H9 (cell line): Measurements from ENCODE around the gene IQGAP2. TPM values are rescaled to one million over a fixed set of nuclear protein-coding genes. Genes with fewer than 3 reads are reported as not detected.

ENCODE experiments used
- DNase-seq: peaks from one replicate; pipeline ENCODE4 v3.0.0-alpha.2; 2017
- H2AFZ ChIP-seq: one replicate; pipeline ENCODE4 v1.6.1; 2013; ENCODE audit warnings: mild to moderate bottlenecking, low read length, control low read depth, moderate library complexity
- H2AK5ac ChIP-seq: 2 replicates; pipeline ENCODE4 v1.6.1; 2013; ENCODE audit warnings: low read length, control low read depth, mixed read lengths; ENCODE audit not compliant: insufficient read length
- H2BK120ac ChIP-seq: one replicate; pipeline ENCODE4 v1.6.1; 2013; ENCODE audit warnings: low read depth, mild to moderate bottlenecking, low read length, control low read depth, inconsistent platforms; ENCODE audit not compliant: poor library complexity, severe bottlenecking
- H2BK12ac ChIP-seq: 2 replicates; pipeline ENCODE4 v1.6.1; 2013; ENCODE audit warnings: low read length, control low read depth, mixed read lengths, low read depth; ENCODE audit not compliant: insufficient read length
- H2BK15ac ChIP-seq: 2 replicates; pipeline ENCODE4 v1.6.1; 2013; ENCODE audit warnings: low read depth, low read length, control low read depth
- H2BK20ac ChIP-seq: one replicate; pipeline ENCODE4 v1.6.1; 2013; ENCODE audit warnings: low read depth, mild to moderate bottlenecking, low read length, control low read depth, inconsistent platforms; ENCODE audit not compliant: poor library complexity, severe bottlenecking
- H2BK5ac ChIP-seq: 2 replicates; pipeline ENCODE4 v1.6.1; 2013; ENCODE audit warnings: low read length, control low read depth, mixed read lengths; ENCODE audit not compliant: insufficient read length
- H3K14ac ChIP-seq: 2 replicates; pipeline ENCODE4 v1.6.1; 2013; ENCODE audit warnings: low read length, control low read depth; ENCODE audit not compliant: insufficient read depth
- H3K18ac ChIP-seq: 2 replicates; pipeline ENCODE4 v1.6.1; 2013; ENCODE audit warnings: low read depth, mild to moderate bottlenecking, mixed read lengths, low read length, control low read depth; ENCODE audit not compliant: insufficient read length
- H3K23ac ChIP-seq: 2 replicates; pipeline ENCODE4 v1.6.1; 2013; ENCODE audit warnings: low read length, control low read depth, mixed read lengths, low read depth; ENCODE audit not compliant: insufficient read length
- H3K23me2 ChIP-seq: 2 replicates; pipeline ENCODE4 v1.6.1; 2013; ENCODE audit warnings: low read depth, mild to moderate bottlenecking, mixed read lengths, low read length, control low read depth; ENCODE audit not compliant: insufficient read length, poor library complexity, severe bottlenecking
- H3K27ac ChIP-seq: 2 replicates; pipeline ENCODE4 v1.5.1; 2013; ENCODE audit warnings: low read length, control low read depth, mixed read lengths, low read depth; ENCODE audit not compliant: insufficient read length
- H3K27me3 ChIP-seq: 2 replicates; pipeline ENCODE4 v1.6.1; 2013; ENCODE audit warnings: low read length, control low read depth, inconsistent platforms; ENCODE audit not compliant: insufficient read depth
- H3K4ac ChIP-seq: 2 replicates; pipeline ENCODE4 v1.6.1; 2013; ENCODE audit warnings: low read depth, mild to moderate bottlenecking, control low read depth, inconsistent platforms, low read length, moderate library complexity
- H3K4me1 ChIP-seq: 2 replicates; pipeline ENCODE4 v1.6.1; 2013; ENCODE audit warnings: low read length, control low read depth, inconsistent platforms; ENCODE audit not compliant: insufficient read depth
- H3K4me2 ChIP-seq: 2 replicates; pipeline ENCODE4 v1.6.1; 2013; ENCODE audit warnings: low read length, control low read depth, mixed read lengths; ENCODE audit not compliant: insufficient read length, insufficient read depth
- H3K56ac ChIP-seq: 2 replicates; pipeline ENCODE4 v1.6.1; 2013; ENCODE audit warnings: low read depth, mild to moderate bottlenecking, mixed read lengths, low read length, control low read depth; ENCODE audit not compliant: insufficient read length
- H3K79me1 ChIP-seq: 2 replicates; pipeline ENCODE4 v1.6.1; 2013; ENCODE audit warnings: low read depth, mild to moderate bottlenecking, moderate library complexity, low read length, control low read depth, inconsistent platforms; ENCODE audit not compliant: insufficient read depth, poor library complexity, severe bottlenecking
- H3K79me2 ChIP-seq: 2 replicates; pipeline ENCODE4 v1.6.1; 2013; ENCODE audit warnings: low read length, control low read depth, inconsistent platforms; ENCODE audit not compliant: insufficient read depth
- H3K9ac ChIP-seq: 2 replicates; pipeline ENCODE4 v1.6.1; 2013; ENCODE audit warnings: low read length, control low read depth, mixed read lengths; ENCODE audit not compliant: insufficient read length; ENCODE audit errors: extremely low read depth
- H3K9me3 ChIP-seq: one replicate; pipeline ENCODE4 v1.6.1; 2013; ENCODE audit warnings: low read depth, low read length, inconsistent platforms; ENCODE audit not compliant: control insufficient read depth
- H3T11ph ChIP-seq: one replicate; pipeline ENCODE4 v1.6.1; 2013; ENCODE audit warnings: mild to moderate bottlenecking, low read length, control low read depth, inconsistent platforms
- H4K20me1 ChIP-seq: one replicate; pipeline ENCODE4 v1.6.1; 2013; ENCODE audit not compliant: control insufficient read depth, insufficient read length, insufficient read depth
- H4K5ac ChIP-seq: 2 replicates; pipeline ENCODE4 v1.6.1; 2013; ENCODE audit warnings: low read depth, mild to moderate bottlenecking, mixed read lengths, low read length, control low read depth; ENCODE audit not compliant: insufficient read length
- H4K8ac ChIP-seq: replicated peaks from 2 replicates; pipeline ENCODE4 v1.6.1; 2013; ENCODE audit warnings: low read length, control low read depth, mixed read lengths, low read depth; ENCODE audit not compliant: insufficient read length
- H4K91ac ChIP-seq: 2 replicates; pipeline ENCODE4 v1.6.1; 2013; ENCODE audit warnings: low read depth, mild to moderate bottlenecking, moderate library complexity, mixed read lengths, low read length, control low read depth; ENCODE audit not compliant: insufficient read length
- H3K27ac Mint-ChIP-seq, 3 experiments: 2 replicates in 2 of 3; 3 replicates in 1 of 3; pipeline ENCODE4 v1.8.0; 2020 to 2021; ENCODE audit warnings: mixed read lengths in 3 of 3, mild to moderate bottlenecking in 1 of 3, moderate library complexity in 1 of 3
- H3K27me3 Mint-ChIP-seq: 2 replicates; pipeline ENCODE4 v1.8.0; 2021; ENCODE audit warnings: low read depth, mild to moderate bottlenecking, moderate library complexity, mixed read lengths
- H3K36me3 Mint-ChIP-seq, 3 experiments: 2 replicates in 2 of 3; 3 replicates in 1 of 3; pipeline ENCODE4 v1.8.0; 2020 to 2021; ENCODE audit warnings: low read depth in 3 of 3, mixed read lengths in 3 of 3; ENCODE audit not compliant: insufficient read depth in 1 of 3
- H3K4me1 Mint-ChIP-seq, 2 experiments: 2 replicates each; pipeline ENCODE4 v1.8.0; 2020; ENCODE audit warnings: mixed read lengths in 2 of 2
- H3K4me3 Mint-ChIP-seq, 2 experiments: 2 replicates in 1 of 2; 3 replicates in 1 of 2; pipeline ENCODE4 v1.8.0; 2020 to 2021; ENCODE audit warnings: mild to moderate bottlenecking in 2 of 2, mixed read lengths in 2 of 2, moderate library complexity in 1 of 2
- H3K9me3 Mint-ChIP-seq, 2 experiments: 2 replicates in 1 of 2; 3 replicates in 1 of 2; pipeline ENCODE4 v1.8.0; 2020; ENCODE audit warnings: mild to moderate bottlenecking in 2 of 2, mixed read lengths in 2 of 2, moderate library complexity in 1 of 2
- CTCF ChIP-seq: fragments of 200-600 bp; sonication (generic); conservative IDR thresholded peaks from 3 replicates; pipeline ENCODE4 v1.8.0; 2021; ENCODE audit warnings: antibody characterized with exemption, mild to moderate bottlenecking
- WGBS: extraction: QIAGEN DNeasy Blood & Tissue Kit; methylation state at CpG from one replicate; pipeline ENCODE4 v1.1.7; 2013; ENCODE audit warnings: missing lambda C conversion rate, low lambda C conversion rate, mixed read lengths; ENCODE audit not compliant: insufficient read length; ENCODE audit errors: extremely low coverage; 5-methylcytosine and 5-hydroxymethylcytosine counted together
- total RNA-seq: library from RNA; stranded (reverse); gene quantifications from 2 replicates; pipeline ENCODE4 v1.2.1, GENCODE V29; 2021

Gene IQGAP2
- total RNA-seq, 1 experiment from 2014 or later: 22.5 TPM

- Histone ChIP-seq H3K14ac (no peak overlapping the region), H4K5ac (no peak overlapping the region), H2BK5ac (no peak overlapping the region), H2BK20ac (no peak overlapping the region), H3K18ac (no peak overlapping the region), H2BK12ac (no peak overlapping the region), H3K56ac (no peak overlapping the region), H2AFZ (no peak overlapping the region), H3K79me1 (peaks cover 7% of the 10 kb centered on the region), H2BK120ac (no peak overlapping the region), H3K79me2 (peaks cover 4% of the 10 kb centered on the region; the same call in 1 of the 2 replicates), H3K4me2 (no peak overlapping the region), H3K4ac (no peak overlapping the region), H2AK5ac (no peak overlapping the region), H3K27me3 (no peaks in the 10 kb centered on the region), H3T11ph (no peak overlapping the region), H3K23me2 (peaks cover 8% of the 10 kb centered on the region), H3K27ac (no peak overlapping the region), H3K23ac (no peak overlapping the region), H3K9ac (no peak overlapping the region), H4K8ac (no peak overlapping the region), H4K20me1 (no peaks in the 10 kb centered on the region), H4K91ac (no peak overlapping the region), H3K4me1 (peaks cover 20% of the 10 kb centered on the region), H3K9me3 (no peaks in the 10 kb centered on the region), H2BK15ac (no peak overlapping the region)
- no peak overlapping the region for H3K4me3 Mint-ChIP-seq
- H3K4me1 Mint-ChIP-seq: peaks cover 42 to 53% of the 10 kb centered on the region in 2 experiments
- H3K36me3 Mint-ChIP-seq: peaks cover 0 to 5% (median 4%) of the 10 kb centered on the region in 3 experiments; a peak in 4 of 7 replicates
- peaks cover 0 to 3% of the 10 kb centered on the region in 2 experiments; a peak in 1 of 5 replicates for H3K9me3 Mint-ChIP-seq
- no CpG with 5 or more reads among the region's 2 CpGs for WGBS
- no peak overlapping the region for H3K27ac Mint-ChIP-seq
- no peak for DNase-seq
- TF ChIP-seq CTCF: no peak
- H3K27me3 Mint-ChIP-seq: no peaks in the 10 kb centered on the region
Observed at GRCh38 chr5:76528547-76529331, 125.7 kb downstream of the IQGAP2 start.
